TTC549 (cell line): Measurements from ENCODE around the gene ADAM12.

ENCODE experiments used
- FAIRE-seq: peaks from 2 replicates; lab custom pipeline; 2012; peaks lifted over from hg19 to GRCh38; lab: Jason Lieb, UNC

The ADAM12 gene

DNA sequence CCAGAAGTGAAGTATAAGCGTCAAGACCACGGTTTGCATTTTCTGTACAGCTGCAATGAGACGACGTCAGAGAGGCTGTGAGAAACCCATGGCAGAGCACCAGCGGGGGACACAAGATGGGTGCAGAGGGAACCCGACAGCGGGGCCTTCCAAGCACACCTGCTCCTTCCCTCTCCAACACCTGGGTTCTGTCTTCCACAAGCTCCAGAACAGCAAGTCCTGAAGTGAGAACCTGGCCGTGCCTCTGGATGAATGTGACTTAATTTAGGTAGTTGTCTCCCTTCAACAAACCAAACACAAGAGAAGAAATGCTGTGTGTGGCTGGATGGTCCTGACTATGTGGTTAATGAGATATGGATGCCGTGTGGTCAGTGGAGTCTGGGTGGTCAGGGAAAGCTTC lies 76.1 kb downstream of the ADAM12 start:
- no peak for FAIRE-seq

DNA sequence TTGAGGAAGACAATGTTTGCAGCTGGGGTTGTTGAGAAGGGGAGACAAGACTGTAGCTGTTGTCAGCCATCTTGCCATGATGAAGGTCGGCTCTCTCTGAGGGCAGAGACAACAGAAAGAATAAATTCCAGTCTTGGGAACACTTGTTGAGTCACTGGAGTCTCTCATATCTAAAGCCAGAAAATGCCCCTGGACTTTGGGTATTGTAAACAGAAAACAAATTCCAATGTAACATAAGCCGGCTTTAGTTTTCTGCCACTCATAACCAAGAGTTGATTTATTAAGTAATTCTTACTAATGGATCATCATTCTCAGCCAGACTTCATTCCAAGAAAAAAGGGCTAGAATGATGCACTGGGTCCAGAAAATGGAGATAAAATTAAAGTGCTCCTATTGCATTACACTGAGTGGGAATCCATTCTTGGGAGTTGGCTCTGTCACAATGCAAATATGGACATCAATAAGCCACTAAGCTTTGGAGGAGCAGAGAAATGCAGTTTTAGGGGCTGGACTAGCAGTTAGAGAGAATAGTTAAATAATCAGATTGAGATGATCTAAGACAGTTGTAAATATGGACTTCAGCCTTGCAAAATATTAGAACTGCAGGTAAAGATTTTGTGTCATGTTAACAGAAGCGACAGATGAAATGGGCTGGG lies 78.9 kb downstream of the ADAM12 start:
- FAIRE-seq, result no peak

DNA sequence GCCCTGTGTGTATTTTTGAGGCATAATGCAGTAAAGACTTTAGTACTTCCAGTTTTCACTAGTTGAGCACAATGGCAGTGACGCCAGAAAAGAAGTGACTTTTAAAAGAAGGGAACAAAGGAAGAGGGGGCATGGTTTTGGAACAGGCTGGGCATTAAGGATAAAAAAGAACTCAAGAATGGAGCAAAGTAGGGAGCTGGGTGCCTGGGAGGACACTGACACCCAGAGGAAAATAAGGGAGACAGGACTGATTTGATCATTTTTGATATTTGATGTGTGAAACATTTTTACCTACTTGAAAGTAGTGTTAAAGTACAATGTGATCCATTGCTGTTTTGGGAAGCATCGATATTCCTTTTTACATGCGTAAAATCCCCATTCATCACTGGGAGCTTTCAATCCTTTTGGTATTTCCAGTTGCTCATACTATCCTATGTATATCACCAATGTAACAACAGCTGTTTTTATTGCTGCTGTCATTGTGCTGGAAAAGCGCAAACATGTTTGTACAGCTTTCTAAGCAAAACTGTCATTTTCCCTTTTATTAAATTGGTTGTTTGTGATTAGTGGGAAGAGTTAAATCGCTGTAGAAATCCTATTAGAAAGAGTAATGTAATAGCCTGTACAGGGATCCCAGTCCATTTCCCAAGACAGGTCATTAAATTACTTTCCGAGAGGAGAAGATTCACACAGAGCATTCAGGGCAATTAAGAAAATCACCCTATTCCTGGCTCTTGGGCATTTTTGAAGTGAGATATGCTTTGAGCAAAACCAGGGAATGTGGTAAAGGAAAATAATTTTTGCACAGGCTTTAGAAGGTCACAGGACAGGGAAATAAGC lies 85.2 kb downstream of the ADAM12 start:
- FAIRE-seq, result no peak

DNA sequence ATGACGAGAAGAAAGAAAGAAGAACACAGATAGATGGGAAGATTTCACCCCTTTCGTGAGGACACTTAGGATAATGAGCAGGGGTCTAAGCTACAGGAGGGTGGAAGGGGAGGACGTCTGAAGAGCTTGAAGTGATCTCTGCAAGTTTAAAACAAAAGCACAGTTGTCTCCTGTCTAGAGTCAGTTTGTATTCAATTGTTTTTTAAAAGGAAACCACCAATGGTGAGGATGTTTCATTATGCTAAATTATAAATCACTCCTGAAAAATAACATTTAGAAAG lies 85.9 kb downstream of the ADAM12 start:
- no peak for FAIRE-seq

DNA sequence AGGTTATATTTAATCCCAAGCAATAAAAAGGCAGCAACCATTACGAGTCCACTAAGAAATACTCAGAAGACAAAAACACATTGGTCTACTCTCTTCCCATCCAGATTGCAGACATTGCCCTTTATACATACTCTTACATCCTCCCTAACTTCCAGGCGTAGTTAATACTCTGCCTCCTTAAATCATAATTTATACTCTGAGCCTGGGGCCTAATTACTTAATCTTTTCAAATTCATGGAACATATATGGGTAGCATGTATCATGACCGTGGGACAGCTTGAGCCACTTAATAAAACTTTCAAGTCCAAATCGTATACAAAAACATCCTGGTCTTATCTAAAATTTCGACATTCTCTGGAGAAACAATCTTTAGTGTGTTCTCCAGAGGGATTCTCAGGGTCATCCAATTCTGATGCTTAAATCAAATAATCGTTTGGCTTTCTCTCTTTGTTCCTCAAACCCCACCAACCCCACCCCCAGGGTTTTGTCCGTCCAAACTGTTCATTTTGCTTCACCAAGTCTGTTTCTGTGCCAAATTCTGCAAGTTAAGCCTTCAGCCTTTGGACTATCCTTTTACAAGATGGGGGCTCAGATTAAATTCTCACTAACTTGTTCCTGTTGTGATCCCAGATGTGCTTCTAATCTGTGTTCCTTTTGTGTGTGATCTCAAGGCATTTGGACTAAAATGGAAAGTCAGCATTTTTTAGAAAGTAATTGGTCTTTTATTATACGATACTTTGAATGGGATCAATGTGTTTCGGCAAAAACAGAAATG lies 86.4 kb downstream of the ADAM12 start:
- FAIRE-seq, result no peak

DNA sequence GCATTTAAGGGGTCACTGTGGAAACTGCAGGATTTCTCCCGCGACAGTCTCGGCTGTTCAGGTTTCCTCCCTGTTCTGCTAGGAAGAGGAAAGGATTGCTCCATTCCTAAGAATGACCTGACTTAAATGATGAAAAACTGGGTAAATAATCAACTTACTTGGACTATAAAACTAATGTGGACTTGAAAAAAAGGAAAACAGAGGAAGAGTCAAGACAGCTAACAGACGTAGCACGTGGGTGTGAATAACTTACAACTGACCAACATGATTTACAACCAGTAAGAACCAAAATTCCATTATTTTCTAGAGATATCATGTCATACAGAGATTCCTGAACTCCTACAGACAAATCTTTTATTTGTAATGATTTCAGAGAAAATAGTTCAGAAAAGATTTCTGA lies 93.8 kb downstream of the ADAM12 start:
- no peak for FAIRE-seq

DNA sequence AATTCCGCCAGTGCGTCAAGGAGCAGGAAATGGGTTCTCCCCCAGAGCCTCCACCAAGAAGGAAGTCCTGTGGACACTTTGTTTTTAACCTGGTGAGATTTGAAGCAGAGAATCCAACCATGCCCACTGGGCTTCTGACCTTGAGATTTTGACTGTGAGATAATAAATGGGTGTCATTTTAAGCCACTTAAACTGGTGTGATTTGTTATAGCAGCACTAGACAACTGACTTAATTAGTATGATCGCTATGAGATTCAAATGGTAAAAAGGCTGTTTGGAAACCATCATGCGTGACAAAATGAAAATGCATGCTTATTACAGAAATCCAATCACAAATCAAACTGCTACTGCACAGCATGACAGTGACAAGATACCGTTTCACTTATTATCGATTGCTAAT lies 98.0 kb downstream of the ADAM12 start:
- FAIRE-seq, result no peak

DNA sequence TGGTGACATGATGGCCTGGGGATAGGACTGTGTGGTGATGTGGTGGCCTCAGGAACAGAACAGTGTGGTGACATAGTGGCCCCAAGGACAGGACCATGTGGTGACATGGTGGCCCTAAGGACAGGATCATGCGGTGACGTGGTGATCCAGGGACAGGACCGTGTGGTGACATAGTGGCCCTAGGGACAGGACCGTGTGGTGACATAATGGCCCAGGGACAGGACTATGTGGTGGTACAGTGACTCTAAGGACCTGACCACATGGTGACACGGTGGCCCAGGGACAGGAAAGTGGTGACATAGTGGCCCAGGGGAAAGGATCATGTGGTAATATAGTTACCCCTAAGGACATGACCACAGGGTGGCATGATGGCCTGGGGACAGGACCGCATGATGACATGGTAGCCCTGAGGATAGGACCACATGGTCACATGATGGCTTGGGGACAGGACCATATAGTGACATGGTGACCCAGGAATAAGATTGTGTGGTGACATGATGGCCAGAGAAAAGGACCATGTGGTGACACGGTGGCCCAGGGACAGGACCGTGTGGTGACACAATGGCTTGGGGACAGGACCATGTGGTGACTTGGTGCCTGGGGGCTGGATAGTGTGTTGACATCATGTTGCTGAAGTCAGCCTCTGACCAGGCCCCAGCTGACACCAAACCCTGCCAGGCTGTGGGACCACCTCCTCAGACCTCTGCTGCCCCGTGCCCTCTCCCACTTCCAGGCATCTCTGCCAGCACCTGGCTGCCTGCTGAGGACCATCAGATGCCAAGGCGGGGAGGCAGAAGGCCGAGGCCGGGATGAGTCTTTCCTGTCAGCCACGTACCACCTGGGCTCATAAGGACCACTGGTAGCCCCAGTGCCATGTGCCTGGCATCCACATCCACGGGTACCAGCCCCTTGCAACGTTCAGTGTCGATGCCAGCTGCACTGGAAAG lies 99.5 kb downstream of the ADAM12 start:
- no peak for FAIRE-seq

DNA sequence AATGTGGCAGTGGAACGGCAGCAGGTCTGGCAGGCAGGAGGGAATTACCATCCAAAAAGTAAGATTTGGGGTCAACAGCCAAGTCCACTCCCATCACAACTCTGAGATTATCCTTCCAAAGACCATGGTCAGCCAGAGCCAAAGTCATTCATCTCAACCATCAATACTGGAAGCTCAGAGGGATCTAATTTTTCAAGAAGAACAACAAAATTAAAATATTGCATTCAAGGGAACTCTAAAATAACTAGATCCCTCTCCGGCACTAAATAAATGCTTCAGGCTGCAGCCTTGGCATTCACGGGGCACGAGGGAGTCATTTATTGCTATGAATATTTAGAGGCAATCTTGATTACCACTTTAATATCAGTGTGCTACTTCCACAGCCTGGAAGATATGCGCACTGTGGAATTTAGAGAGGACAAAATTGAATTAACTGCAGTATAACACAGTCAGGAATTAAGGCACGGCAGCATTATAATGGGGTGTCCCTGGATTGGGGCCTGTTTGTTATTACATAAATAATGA lies 102.0 kb downstream of the ADAM12 start:
- FAIRE-seq, result no peak

DNA sequence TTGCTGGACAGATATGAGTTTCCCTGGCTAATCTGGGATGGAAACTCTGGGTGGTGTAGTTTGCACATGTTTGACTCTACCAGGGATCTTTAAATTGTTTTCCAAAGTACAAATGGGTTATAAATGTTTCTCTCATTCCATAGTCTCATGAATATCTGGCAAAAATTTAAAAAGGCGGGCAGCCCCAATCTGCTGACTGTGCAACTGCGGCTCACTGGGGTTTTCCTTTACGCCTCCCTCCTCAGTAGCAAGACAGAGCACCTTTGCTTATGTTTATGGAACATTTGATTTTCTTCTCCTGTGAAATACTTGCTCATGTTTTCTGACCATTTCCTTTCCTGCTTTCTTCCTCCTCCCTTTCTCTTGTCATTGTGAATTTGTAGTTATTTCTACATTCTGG lies 105.0 kb downstream of the ADAM12 start:
- no peak for FAIRE-seq

DNA sequence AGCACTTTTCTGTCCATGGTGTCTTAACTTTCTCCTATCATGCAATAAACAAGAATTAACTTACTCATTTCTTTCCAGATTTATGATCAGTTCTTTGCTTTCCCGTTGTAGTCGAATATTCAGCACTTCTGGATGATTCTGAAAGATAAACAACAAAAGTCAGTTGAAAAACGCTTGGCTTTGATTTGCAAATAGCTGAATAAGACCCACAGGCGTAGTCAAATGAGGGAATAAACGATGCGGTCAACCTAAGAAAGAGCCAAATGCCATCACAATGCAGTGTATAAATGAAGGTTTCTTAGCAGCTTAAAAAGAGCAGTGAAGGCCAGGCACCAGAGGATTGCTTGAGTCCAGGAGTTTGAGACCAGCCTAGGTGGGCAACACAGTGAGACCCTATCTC lies 109.4 kb downstream of the ADAM12 start:
- FAIRE-seq, result no peak

DNA sequence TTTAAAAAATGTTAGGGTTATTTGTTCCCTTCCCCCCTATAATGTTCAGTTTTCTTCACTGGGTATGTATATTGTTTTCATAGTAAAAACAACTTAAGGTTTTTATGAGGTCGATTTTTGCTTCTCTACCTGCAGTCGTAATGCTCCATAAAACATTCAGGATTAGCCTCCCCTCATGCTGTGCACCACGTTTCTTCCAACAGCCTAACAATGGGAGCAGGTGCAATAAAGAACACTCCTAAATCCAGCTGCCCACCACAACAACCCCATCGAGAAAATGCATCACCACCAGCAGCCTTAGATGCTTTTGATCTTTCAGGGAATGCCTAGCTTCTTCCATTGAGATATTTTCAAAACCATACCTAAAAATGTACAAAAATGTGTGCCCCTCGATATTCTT lies 111.1 kb downstream of the ADAM12 start:
- no peak for FAIRE-seq

DNA sequence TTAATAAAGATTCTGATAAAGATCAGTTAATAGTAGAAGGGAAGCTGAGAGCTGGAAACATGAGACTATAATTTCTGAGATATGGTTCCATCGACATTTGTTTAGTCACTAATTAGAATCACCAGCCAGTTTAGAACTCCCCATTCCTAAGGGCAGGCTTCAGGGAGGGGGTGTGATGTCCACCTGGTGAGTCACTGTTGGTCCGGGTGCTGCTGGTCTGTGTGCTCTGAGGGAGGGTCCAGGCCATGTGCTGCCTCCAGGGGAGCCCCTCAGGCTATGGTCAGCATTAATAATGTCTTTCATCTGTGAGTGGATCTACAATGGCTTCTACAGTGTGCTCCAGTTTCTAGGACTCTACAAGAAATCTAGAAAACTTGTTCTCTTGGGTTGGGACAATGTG lies 115.8 kb downstream of the ADAM12 start:
- FAIRE-seq, result no peak

DNA sequence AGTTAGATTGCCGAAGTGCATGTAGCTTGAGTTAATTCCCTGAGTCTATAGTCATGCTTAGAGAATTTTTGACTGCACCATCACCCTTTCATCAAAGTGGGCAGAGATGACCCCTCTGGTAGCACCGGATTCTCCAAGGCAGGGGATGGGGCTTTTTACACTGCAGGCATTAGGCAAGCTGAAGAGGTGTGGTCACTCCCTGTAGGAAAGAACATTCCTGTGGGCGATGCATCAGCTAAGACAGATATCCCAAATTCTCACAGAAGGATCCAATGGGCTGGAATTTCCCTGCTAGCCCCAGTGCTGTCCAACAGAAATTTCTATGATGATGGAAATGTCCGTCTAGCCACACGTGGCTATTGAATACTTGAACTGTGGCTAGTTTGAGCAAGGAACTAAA lies 118.2 kb downstream of the ADAM12 start:
- FAIRE-seq, result no peak

DNA sequence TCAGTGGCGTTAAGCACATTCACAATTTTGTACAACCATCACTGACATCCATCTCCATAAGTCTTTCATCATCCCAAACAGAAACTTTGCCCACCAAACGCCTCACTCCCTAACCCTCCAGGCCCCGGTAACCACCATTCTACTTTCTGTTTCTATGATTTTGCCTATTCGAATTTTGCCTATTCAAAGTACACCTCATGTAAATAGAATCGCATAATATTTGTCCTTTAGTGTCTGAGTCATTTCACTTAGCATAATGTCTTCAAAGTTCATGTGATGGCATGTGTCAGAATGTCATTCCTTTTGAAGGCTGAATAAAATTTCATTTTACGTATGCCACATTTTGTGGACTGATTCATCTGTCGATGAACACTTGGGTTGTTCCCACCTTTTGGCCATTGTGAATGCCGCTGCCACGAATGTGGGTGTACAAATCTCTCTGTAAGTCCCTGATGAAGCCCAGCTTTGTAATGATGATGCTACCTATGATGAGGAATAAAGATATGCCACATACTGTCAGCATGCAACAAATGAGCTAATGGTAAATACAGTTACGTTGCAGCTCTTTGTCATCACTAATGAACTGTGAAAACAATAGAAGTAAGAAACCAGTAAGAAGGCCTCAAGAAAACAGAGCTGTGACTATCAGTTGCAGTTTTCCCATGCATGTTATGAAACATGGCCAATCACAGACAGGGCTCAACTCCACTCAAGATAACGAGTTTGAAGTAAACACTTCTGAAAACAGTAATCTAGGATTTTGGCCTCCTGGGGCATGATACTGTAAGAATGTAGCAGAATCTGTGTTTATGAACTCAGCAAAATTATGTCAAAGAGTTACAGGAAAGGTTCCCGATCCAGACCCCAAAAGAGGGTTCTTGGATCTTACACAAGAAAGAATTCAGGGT lies 120.0 kb downstream of the ADAM12 start:
- no peak for FAIRE-seq

DNA sequence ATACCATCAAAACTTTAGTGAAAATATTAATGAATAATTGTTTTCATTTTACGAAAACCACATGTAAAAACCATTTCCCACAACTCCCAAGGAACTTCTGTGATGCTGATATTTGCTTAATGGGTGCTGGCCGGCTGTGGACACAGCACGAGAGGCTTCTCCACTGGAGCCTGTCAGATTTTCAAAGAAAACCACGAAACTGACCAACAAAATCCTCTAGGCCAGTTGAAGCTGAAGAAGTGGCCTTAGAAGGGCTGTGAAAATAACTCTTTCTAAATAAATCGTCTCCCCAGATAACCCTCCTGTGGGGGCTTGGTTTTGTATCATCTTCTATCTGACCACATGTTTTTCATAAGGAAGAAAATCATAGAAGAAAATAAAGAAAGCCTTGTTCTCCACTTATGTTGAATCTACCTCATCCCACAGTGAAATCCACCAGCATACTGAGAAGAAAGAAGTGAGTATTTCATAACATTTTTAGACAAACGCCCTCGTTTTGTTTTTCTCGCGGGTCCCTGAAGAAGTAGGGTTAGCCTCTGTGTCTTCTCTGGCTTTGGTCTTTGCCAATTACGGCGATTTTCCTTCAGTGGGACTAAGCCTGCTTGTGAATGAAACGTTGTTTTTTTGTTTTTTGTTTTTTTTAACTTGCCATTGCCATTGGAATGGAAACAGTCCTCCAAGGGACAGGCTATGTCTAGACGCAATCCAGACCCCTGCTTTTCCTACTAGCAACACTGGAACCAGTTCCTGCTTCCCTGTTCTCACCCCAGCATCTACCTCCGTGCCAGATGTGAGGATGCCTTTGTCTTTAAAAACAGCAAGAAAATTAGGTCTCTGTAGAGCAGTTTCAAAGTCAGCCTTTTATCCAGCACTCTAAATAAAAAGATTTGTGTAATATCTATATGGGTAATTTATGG lies 123.9 kb downstream of the ADAM12 start:
- no peak for FAIRE-seq

DNA sequence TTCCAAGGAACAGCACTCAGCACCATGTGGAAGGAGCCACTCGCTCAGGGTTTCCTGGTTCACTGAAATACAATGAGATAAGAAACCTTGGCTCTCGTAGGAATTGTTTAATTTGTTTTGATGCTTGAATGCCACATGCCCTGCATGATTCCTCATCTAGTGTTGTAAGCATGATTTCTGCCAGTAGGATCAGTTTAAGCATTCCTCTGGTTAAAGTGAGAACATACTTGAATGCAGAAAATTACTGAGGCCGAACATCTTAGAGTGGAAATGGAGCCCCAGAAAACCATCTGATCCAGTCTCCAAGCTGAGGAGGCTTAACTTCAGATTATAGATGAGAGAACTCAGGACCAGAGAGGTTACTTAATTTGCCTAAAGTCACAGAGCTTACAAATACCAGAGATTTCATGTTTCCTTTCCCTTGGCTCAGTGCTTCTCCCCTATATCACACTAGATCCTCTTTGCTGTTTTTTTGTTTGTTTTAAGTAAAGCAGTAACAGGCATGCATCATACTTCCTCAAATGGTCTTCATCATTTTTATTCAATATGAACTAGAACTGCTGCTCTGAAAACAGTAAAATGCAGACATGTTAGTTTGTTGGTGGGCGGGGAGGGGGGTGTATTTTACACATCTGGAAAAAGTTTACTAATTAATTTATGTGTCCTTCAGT lies 125.1 kb downstream of the ADAM12 start:
- FAIRE-seq, result no peak

DNA sequence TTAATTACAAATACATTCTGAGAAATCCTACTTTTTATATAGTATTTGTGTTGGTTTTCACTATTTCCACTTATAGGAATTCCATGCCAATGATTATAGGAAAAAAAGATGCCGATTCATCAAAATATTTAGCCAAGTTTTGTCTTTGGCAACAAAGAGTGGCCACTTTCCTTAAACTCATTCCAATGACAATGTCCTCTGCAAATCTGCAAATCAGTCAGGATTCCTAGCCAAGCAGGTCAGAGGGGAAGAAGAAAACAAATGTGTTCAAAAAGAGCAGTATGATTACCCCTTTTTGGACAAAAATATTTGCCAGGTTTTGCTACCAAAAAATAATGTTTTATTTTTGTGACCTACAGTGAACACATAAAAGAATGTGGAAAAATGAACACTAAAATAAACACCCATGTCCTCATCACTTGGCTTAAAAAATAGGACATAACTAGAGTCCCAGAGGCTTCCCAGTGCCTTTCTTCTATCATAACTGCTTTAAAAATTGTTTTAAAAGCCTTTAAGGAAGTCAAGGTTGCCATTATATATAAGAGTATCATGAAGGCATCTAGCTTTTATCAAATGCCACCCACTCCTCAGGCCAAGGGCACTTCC lies 125.9 kb downstream of the ADAM12 start:
- no peak for FAIRE-seq
